Osteoblast (primary cell): ENCODE measurements around the gene DCAF7. TPM values are rescaled to one million over a fixed set of nuclear protein-coding genes. Genes with fewer than 3 reads are reported as not detected.

Experiments
- DNase-seq: peaks from one replicate; pipeline ENCODE4 v3.0.0; 2011; ENCODE audit warnings: low spot score, mixed read lengths; ENCODE audit not compliant: insufficient read length; ENCODE audit errors: missing footprints
- H2AFZ ChIP-seq: 2 replicates; pipeline ENCODE4 v1.6.0; 2011; ENCODE audit warnings: mild to moderate bottlenecking, low read length
- H3K27ac ChIP-seq: 2 replicates; pipeline ENCODE4 v1.5.1; 2011; ENCODE audit warnings: mild to moderate bottlenecking, low read depth, low read length, moderate library complexity
- H3K27me3 ChIP-seq: 2 replicates; pipeline ENCODE4 v1.6.0; 2012; ENCODE audit warnings: mild to moderate bottlenecking, control low read depth, inconsistent platforms, low read length, moderate library complexity; ENCODE audit not compliant: insufficient read depth
- H3K36me3 ChIP-seq: 2 replicates; pipeline ENCODE4 v1.5.1; 2011; ENCODE audit warnings: mild to moderate bottlenecking, low read length, control low read depth, moderate library complexity; ENCODE audit not compliant: insufficient read depth
- H3K4me1 ChIP-seq: 2 replicates; pipeline ENCODE4 v1.5.1; 2011; ENCODE audit warnings: mild to moderate bottlenecking, low read length, control low read depth, moderate library complexity; ENCODE audit not compliant: insufficient read depth
- H3K4me2 ChIP-seq: 2 replicates; pipeline ENCODE4 v1.6.0; 2011; ENCODE audit warnings: mild to moderate bottlenecking, low read length; ENCODE audit not compliant: insufficient read depth
- H3K4me3 ChIP-seq: fragments of 200-600 bp; sonication (generic); 3 replicates; pipeline ENCODE4 v1.5.1; 2012; ENCODE audit warnings: mild to moderate bottlenecking, low read length, inconsistent platforms; ENCODE audit not compliant: insufficient read depth
- H3K79me2 ChIP-seq: 2 replicates; pipeline ENCODE4 v1.6.0; 2012; ENCODE audit warnings: mild to moderate bottlenecking, low read length, control low read depth, inconsistent platforms; ENCODE audit not compliant: insufficient read depth
- H3K9me3 ChIP-seq: 2 replicates; pipeline ENCODE4 v1.5.1; 2011; ENCODE audit warnings: low read depth, low read length, control low read depth
- H4K20me1 ChIP-seq: 2 replicates; pipeline ENCODE4 v1.6.0; 2012; ENCODE audit warnings: mild to moderate bottlenecking, low read length, control low read depth; ENCODE audit not compliant: insufficient read depth
- total RNA-seq: library from RNA; depleted of rRNA; stranded (reverse); fragments of >200 nt; gene quantifications from 2 replicates; pipeline ENCODE4 v1.2.3, GENCODE V29; 2012
- TF ChIP-seq, protein P1 (sequence below): IDR thresholded peaks from 2 replicates; pipeline ENCODE4 v1.5.1; 2011; ENCODE audit warnings: mild to moderate bottlenecking, low read depth, low read length, moderate library complexity; ENCODE audit errors: extremely low read depth

Gene DCAF7
- total RNA-seq, 1 donor, result 24.6 TPM

DNA sequence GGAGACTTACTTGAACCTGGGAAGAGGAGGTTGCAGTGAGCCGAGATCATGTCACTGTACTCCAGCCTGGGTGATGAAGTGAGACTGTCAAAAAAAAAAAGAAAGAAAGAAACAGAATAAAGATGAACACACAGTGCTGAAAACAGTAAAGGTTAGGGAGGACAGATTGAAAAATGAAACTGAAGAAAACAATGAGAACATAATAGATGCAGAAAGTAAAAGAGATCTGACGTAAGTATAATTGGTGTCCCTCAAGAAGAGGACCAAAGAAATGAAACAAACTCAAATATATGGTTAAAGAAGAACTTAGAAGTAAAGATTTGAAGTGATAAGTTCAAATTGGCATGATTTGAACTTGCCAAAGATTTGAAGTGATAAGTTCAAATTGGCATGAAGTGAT lies 7.1 kb downstream of the DCAF7 start:
- Histone ChIP-seq H3K27ac (no peak overlapping the region), H3K79me2 (peaks cover 97% of the 10 kb centered on the region), H4K20me1 (peaks cover 53% of the 10 kb centered on the region), H3K4me1 (peaks cover 4% of the 10 kb centered on the region), H3K4me2 (no peak overlapping the region), H3K9me3 (no peaks in the 10 kb centered on the region), H3K4me3 (no peak overlapping the region), H3K36me3 (peaks cover 5% of the 10 kb centered on the region), H3K27me3 (no peaks in the 10 kb centered on the region), H2AFZ (no peak overlapping the region)
- TF ChIP-seq, protein P1, sequence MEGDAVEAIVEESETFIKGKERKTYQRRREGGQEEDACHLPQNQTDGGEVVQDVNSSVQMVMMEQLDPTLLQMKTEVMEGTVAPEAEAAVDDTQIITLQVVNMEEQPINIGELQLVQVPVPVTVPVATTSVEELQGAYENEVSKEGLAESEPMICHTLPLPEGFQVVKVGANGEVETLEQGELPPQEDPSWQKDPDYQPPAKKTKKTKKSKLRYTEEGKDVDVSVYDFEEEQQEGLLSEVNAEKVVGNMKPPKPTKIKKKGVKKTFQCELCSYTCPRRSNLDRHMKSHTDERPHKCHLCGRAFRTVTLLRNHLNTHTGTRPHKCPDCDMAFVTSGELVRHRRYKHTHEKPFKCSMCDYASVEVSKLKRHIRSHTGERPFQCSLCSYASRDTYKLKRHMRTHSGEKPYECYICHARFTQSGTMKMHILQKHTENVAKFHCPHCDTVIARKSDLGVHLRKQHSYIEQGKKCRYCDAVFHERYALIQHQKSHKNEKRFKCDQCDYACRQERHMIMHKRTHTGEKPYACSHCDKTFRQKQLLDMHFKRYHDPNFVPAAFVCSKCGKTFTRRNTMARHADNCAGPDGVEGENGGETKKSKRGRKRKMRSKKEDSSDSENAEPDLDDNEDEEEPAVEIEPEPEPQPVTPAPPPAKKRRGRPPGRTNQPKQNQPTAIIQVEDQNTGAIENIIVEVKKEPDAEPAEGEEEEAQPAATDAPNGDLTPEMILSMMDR, result no peak
- DNase-seq, result no peak

DNA sequence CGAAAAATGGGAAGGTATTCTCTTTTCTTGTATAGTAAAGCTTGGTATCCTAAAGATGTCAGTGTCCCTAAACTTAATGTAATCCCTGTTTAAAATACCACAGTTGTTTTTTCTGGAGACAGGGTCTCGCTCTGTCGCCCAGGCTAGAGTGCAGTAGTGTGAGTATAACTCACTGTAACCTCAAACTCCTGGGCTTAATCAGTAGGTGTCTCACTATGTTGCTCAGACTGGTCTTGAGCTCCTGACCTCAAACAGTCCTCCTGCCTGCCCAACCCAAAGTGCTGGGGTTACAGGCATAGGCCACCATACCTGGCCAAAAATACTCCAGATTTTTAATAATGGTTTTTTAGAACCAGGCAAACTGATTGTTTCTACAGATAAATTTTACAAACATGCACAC lies 8.2 kb downstream of the DCAF7 start:
- Histone ChIP-seq H3K27me3 (no peaks in the 10 kb centered on the region), H4K20me1 (peaks cover 47% of the 10 kb centered on the region), H3K27ac (no peak overlapping the region)

DNA sequence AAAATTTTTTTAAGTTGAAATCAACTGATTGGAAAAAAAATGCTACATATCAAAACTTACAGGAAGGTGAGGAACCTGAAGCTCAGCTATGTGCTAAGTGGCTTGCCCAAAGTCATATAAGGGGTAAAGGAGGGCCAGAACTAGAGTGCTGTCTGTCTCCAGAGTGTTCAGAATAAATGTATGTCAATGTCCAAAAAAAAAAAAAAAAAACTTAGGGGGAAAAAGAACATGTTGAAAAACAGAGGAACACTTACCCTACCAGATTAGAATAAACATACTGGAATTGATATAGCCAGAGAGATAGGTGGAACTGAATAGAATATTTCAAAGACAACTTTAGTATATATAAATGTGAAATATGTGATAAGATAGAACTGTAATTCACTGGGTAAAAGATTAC lies 11.5 kb downstream of the DCAF7 start:
- H3K36me3 ChIP-seq, result no peaks in the 10 kb centered on the region
- no peaks in the 10 kb centered on the region for H3K27me3 ChIP-seq
- no peaks in the 10 kb centered on the region for H3K9me3 ChIP-seq
- no peak for DNase-seq
- H3K4me1 ChIP-seq, result no peaks in the 10 kb centered on the region
- H3K79me2 ChIP-seq, result peaks cover 92% of the 10 kb centered on the region
- no peak overlapping the region for H2AFZ ChIP-seq
- H4K20me1 ChIP-seq, result peaks cover 47% of the 10 kb centered on the region
- TF ChIP-seq, protein P1, result no peak
- no peak overlapping the region for H3K27ac ChIP-seq
- H3K4me3 ChIP-seq, result no peak overlapping the region
- H3K4me2 ChIP-seq, result no peak overlapping the region

More for the DNA sequence above, 8.2 kb downstream of the DCAF7 start:
- no peaks in the 10 kb centered on the region for H3K4me1 ChIP-seq
- peaks cover 96% of the 10 kb centered on the region for H3K79me2 ChIP-seq
- H3K9me3 ChIP-seq, result no peaks in the 10 kb centered on the region
- TF ChIP-seq, protein P1, result no peak
- H3K4me2 ChIP-seq, result no peak overlapping the region
- H2AFZ ChIP-seq, result no peak overlapping the region
- no peak overlapping the region for H3K4me3 ChIP-seq
- no peaks in the 10 kb centered on the region for H3K36me3 ChIP-seq
- no peak for DNase-seq

DNA sequence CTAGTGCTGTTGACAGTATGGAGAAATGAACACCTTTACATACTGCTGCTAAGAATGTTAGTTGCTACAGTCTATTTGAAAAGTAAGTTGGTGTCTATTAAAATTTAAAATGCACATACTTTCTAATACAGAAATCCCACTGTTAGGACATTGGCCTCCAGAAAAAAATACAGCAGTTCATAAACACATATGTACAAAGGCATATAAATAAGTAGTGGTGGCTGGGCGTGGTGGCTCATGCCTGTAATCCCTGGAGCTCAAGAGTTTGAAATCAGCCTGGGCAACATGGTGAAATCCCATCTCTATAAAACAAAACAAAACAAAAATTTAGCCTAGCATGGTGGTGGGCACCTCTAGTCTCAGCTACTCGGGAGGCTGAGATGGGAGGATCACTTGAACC lies 13.1 kb downstream of the DCAF7 start:
- Histone ChIP-seq H4K20me1 (peaks cover 48% of the 10 kb centered on the region), H3K4me3 (no peak overlapping the region)

More for the DNA sequence above, 13.1 kb downstream of the DCAF7 start:
- Histone ChIP-seq H3K27me3 (no peaks in the 10 kb centered on the region), H3K9me3 (no peaks in the 10 kb centered on the region), H3K79me2 (peaks cover 92% of the 10 kb centered on the region), H3K4me2 (no peak overlapping the region), H3K27ac (no peak overlapping the region), H3K36me3 (no peaks in the 10 kb centered on the region), H2AFZ (no peak overlapping the region), H3K4me1 (no peaks in the 10 kb centered on the region)
- no peak for DNase-seq
- TF ChIP-seq, protein P1, result no peak
